ENCODE results near the gene TENM4.

TENM4 gene

GRCh38 chr11:79402912-79403311 is 37.9 kb downstream of the TENM4 start:
- DNase-seq (ENCODE audit: low spot score), result no peak
- TF ChIP-seq, protein P1, sequence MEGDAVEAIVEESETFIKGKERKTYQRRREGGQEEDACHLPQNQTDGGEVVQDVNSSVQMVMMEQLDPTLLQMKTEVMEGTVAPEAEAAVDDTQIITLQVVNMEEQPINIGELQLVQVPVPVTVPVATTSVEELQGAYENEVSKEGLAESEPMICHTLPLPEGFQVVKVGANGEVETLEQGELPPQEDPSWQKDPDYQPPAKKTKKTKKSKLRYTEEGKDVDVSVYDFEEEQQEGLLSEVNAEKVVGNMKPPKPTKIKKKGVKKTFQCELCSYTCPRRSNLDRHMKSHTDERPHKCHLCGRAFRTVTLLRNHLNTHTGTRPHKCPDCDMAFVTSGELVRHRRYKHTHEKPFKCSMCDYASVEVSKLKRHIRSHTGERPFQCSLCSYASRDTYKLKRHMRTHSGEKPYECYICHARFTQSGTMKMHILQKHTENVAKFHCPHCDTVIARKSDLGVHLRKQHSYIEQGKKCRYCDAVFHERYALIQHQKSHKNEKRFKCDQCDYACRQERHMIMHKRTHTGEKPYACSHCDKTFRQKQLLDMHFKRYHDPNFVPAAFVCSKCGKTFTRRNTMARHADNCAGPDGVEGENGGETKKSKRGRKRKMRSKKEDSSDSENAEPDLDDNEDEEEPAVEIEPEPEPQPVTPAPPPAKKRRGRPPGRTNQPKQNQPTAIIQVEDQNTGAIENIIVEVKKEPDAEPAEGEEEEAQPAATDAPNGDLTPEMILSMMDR (IDR thresholded peaks at IDR 0.05; ENCODE audit: extremely low read depth, missing control alignments), result no peak

DNA sequence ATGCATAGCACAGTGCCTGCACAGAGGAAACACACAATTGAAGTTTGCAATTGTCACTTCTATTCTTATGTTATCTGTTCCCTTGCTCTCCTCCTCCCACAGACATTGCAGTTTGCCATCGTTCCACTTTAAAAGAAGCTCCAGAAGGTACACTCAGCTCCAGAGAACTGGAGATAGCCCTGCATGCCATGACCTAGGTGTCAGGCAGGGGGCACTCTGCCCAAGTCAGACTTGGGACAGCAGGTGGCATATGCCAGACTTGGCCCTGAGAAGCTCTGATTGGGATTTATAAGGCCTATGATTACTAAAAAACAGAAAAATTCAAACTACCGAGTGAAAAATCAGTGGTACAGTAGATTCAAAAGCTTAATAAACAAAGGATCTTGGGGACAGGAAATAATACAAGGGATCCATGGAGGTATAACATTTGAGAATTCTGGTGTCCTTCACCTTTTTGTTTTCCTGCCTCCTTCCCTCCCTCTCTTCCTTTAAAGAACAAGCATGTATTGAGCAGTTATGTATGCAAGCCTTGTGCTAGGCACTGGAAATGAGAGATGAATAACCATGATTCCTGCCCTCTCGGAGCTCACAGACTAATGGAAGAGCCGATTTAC is 40.0 kb downstream of the TENM4 start:
- TF ChIP-seq, protein P1 (IDR thresholded peaks at IDR 0.05; ENCODE audit: extremely low read depth, missing control alignments), result peak; percentile 68
- DNase-seq (ENCODE audit: low spot score), result peak; percentile 32

DNA sequence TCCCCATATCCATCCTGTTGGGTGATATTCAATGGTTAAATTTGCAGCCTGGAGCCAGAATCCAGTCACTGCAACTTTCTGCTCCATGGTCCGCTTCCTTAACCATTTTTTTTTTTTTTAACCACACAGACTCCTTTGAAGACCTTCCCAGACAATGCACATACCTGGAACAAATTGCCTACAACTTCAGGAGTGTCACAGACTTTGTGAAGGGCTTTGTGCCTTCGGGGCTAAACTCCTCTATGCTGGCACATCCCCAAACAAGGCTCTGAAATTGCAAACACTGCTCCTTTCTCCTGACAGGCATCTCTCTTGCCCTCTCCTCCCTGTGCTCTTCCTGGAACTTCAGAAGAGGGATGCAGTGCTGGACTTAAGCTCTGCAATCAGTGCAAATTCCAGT is 40.6 kb downstream of the TENM4 start:
- TF ChIP-seq, protein P1 (IDR thresholded peaks at IDR 0.05; ENCODE audit: extremely low read depth, missing control alignments), result no peak
- no peak for DNase-seq (ENCODE audit: low spot score)

DNA sequence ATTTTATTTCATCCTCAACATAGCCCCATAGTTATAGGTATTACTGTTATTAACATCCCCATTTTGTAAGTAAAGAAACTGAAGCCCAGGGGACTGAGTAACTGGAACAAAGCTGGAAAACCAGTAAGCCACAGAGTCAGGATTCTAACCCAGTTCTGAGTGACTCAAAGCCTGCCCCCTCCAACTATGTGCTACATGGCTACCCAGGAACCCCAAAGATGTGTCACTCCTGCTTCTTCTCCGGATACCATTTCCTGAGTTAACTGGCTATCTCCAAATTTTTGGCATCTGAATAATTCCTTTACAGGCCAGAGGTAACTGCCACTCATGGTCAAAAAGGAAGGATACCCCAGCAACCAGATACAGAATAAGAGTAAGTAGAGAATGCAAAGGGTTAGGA is 43.6 kb downstream of the TENM4 start:
- TF ChIP-seq, protein P1 (IDR thresholded peaks at IDR 0.05; ENCODE audit: extremely low read depth, missing control alignments), result no peak
- DNase-seq (ENCODE audit: low spot score), result no peak

GRCh38 chr11:79396674-79397073 is 44.2 kb downstream of the TENM4 start:
- TF ChIP-seq, protein P1 (IDR thresholded peaks at IDR 0.05; ENCODE audit: extremely low read depth, missing control alignments), result no peak
- DNase-seq (ENCODE audit: low spot score), result no peak

- TF ChIP-seq, protein P1 (IDR thresholded peaks at IDR 0.05; ENCODE audit: extremely low read depth, missing control alignments), result no peak
- DNase-seq (ENCODE audit: low spot score), result no peak
Measured at GRCh38 chr11:79396001-79396400, 44.8 kb downstream of the TENM4 start.

- TF ChIP-seq, protein P1 (IDR thresholded peaks at IDR 0.05; ENCODE audit: extremely low read depth, missing control alignments), result no peak
- no peak for DNase-seq (ENCODE audit: low spot score)
Measured at GRCh38 chr11:79393362-79394043, 47.3 kb downstream of the TENM4 start.

Measured in GM20000 (cell line).